HG03135 (cell line): ENCODE results near the gene MCF2L.

Source experiments
- ATAC-seq: cut with Tn5 transposase; IDR thresholded peaks from one replicate; pipeline ENCODE4 v1.9.1; 2021; ENCODE audit warnings: mild to moderate bottlenecking, moderate library complexity; ENCODE audit not compliant: unreplicated experiment

The MCF2L gene

GRCh38 chr13:113119822-113120189 lies 150.8 kb downstream of the MCF2L start:
- ATAC-seq: no peak

GRCh38 chr13:113120300-113121182 lies 151.5 kb downstream of the MCF2L start:
- ATAC-seq: no peak

- ATAC-seq: no peak
These were observed 152.3 kb downstream of the MCF2L start for GRCh38 chr13:113121183-113121927.

GRCh38 chr13:113121928-113122471 lies 153.0 kb downstream of the MCF2L start:
- no peak for ATAC-seq

GRCh38 chr13:113122550-113123225 lies 153.7 kb downstream of the MCF2L start, which contains the start of gene F10:
Gene F10 (plus strand): TSS chr13:113122799. CDS start chr13:113122856, 57 bp downstream.
- no peak for ATAC-seq

GRCh38 chr13:113123226-113124201 lies 154.5 kb downstream of the MCF2L start:
- ATAC-seq: no peak

- no peak for ATAC-seq
These were observed 155.4 kb downstream of the MCF2L start for GRCh38 chr13:113124211-113124970.

- ATAC-seq: no peak
These were observed 156.7 kb downstream of the MCF2L start for GRCh38 chr13:113125506-113126264.

GRCh38 chr13:113126265-113127150 lies 157.5 kb downstream of the MCF2L start:
- no peak for ATAC-seq

- ATAC-seq: no peak
These were observed 160.5 kb downstream of the MCF2L start for GRCh38 chr13:113129480-113129879.

GRCh38 chr13:113129921-113130750 lies 161.1 kb downstream of the MCF2L start:
- no peak for ATAC-seq

GRCh38 chr13:113135281-113135760 lies 166.3 kb downstream of the MCF2L start:
- no peak for ATAC-seq

GRCh38 chr13:113137691-113138298 lies 168.8 kb downstream of the MCF2L start:
- ATAC-seq: no peak

- no peak for ATAC-seq
These were observed 170.0 kb downstream of the MCF2L start for GRCh38 chr13:113138792-113139551.

GRCh38 chr13:113139577-113139976 lies 170.6 kb downstream of the MCF2L start:
- ATAC-seq: no peak
